Germinal center (tissue), 1 donor: Measurements from ENCODE around the gene HAGH.
A peak's percentile ranks its signal among the peaks of the same experiment; 100 is the strongest.

Source experiments
- DNase-seq: peaks from one replicate; pipeline ENCODE4 v3.0.0; 2012; ENCODE audit warnings: mixed read lengths, low spot score

The HAGH gene

DNA sequence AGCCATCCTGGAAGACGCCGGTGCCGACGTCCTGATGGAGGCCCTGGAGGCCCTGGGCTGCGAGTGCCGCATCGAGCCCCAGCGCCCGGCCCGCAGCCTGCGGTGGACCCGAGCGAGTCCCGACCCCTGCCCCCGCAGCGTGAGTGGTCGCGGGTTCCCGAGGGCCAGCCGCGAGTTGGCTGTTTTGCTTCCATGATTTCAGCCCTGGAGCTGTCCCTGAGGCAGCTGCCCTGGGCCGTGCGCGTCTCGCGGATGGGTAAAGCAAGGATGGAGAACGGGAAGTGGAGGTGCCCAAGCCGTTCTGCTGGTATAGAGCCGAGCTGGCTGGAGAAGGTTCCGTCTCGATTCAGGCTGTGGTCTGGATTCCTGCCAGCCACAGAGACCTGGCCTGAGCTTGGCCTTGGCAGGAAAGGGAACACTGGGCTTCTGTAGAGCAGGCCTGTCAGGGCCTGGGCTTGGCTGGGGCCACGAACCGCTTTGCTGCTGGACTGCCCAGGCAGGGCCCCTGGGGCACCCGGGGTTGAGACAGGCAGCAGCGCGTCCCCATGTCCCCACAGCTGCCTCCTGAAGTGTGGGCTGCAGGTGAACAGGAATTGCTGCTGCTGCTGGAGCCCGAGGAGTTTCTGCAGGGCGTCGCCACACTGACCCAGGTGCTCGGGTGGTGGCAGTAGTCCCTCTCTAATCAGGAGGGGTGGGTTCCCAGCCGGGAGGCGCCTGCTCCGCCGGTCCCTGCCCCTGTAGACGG is 52.8 kb downstream of the HAGH start:
- peak; percentile 59 for DNase-seq

DNA sequence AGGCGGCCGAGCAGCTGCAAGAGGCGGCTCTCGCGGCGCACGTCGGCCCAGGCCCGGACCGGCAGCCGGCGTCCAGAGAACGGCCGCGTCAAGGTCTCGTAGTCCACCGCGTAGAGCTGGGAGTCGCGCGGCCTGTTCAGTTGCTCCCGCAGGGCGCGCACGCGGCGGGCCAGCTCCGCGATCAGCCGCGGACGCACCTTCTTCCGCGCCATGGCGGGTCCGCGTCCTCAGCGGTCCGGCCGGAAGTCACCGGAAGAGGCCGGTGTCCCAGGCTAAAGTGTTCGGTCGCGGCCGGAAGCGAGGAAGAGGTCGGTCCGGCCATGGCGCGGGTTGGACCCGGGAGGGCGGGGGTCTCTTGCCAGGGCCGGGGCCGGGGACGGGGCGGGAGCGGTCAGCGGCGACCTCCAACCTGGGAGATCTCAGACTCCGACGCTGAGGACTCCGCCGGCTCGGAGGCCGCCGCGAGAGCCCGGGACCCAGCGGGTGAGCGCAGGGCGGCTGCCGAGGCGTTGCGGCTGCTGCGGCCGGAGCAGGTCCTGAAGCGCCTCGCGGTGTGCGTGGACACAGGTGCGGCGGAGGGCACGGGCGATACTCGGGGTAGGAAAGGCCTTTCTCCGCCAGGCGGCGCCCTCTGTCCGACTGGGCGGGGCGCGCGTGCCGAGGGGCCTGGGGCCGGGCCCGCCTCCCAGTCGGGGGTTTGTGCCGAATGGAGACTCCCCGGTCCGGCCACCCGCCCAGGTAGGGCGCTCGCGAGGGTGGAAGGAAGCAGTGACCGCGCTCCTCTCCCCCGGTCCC is 53.5 kb downstream of the HAGH start, which contains the start of gene MRPS34:
TSS of gene MRPS34 (minus strand) at position 227 of the 795 bp plus-strand sequence. CDS start at position 212, 15 bp downstream.
- DNase-seq, result peak; percentile 80

DNA sequence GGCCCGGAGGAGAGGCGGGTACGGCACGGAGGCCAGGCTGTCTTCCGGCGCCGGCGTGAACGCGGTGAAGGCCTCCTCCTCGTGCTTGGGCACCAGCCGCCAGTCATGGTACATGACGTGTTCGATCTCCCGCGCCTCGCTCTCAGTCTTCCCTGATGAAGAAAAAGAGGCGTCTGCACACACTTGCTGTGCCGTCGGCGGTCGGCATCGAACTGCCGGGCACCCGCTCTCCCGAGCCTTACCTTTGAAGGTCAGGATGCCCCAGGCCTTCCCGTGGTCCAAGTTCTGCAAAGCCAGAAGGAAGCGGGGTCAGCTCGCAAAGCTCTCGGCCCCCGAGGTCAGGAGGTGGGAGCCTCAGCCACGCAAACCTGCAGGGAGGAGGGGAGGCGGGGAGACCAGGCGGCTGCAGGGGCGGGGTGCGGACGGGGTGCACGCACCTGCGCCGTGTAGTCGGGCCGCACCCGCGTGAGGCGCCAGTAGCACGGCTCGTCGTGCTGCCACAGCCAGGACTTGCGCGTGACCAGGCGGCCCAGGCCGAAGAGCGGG is 54.2 kb downstream of the HAGH start, which contains the start of gene EME2:
TSS of gene EME2 (plus strand) at position 449 of the 546 bp plus-strand sequence. CDS start 418 bp downstream, outside the sequence.
- DNase-seq, result peak; percentile 35

DNA sequence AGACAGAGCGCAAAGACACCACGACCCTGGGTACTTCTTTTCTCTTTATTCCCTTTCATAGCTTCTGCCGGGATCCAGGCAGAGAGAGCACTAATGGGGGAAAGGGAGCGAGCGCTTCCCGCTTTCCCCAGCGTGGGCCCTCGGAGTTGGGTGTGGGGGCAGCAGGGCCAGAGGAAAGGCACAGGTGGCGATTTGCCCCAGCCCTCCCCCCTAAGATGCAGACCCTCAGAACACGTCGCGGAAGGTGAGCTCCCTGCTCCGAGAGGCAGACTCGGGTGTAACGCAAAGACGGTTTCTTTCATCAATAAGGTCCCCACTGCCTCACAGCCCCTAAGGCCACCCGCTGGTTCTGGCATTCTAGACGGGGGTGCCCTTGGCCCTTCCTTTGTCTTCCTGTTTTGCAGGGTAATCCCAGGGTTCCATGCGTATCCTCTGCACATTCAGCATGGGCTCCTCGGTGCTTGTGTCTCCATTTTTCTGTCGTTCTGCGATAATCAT is 54.7 kb downstream of the HAGH start:
- DNase-seq, result no peak

DNA sequence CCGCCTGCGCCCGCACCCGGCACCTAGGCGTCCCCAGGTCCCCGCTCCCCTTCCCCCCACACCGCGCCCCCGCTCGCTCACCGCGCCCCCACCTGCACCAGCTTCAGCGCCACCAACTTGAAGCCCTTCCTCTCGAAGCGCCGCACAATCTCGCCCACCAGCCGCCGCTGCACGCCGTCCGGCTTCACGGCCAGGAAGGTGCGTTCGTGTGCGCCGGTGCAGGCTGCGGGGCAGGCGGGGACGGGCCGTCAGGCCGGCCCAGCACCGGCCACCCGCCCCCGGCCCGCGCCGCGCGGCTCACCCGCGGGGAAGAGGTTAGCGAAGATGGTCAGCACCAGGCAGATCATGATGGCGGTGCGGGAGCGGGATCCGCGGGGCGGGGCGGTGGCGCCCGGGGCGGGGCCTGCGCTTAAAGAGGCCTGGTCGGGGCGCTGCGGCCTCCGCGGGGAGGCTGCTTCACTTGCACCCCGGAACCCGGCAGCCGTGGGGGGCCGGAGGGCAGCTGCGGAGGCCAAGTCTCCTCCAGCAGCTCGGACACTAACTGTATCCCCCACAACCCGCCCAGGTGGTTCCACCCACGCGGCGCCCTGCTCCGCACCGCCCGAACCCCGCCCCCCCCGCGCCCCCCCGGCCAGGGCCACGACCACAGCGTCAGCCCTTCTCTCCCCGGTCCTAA is 55.3 kb downstream of the HAGH start, which contains the start of gene NME3:
TSS of gene NME3 (minus strand) at position 356 of the 676 bp plus-strand sequence. CDS start at position 347, 9 bp downstream.
- DNase-seq, result peak; percentile 75

DNA sequence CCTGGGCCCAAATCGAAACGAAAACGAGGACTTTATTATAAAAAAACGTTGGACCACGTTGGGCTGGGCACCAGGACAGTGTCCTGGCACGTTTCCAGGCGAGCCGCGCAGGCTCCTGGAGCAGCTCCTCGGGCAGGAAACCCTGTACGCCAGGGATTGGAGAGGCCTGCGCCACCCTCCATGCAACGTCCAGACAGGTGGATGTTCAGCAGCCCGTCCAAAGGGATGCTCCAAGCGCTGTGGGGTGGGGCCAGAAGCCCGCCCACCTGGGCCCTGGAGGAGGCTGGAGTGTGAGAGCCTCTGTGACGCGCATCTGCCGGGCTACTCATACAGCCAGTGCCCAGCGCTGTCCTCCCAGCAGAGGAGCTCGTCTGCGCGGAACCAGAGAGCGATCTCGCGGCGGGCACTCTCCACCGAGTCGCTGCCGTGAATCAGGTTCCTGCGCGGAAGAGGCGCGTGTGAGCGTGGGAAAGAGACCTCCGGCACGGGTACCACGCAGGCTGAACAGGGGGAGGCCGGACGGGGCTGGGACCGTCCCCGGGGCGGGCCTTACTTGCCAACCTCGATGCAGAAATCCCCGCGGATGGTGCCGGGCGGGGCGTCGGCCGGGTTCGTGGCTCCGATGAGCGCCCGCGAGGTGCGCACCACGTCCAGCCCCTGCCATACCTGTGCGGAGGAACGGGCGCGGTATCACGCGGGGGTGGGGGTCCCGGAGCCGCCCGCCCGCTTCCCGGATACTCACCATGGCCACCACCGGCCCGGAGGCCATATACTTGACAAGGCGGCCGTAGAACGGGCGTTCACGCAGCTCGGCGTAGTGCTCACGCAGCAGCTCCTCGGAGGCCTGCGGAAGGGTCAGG is 56.1 kb downstream of the HAGH start:
- peak; percentile 43 for DNase-seq

DNA sequence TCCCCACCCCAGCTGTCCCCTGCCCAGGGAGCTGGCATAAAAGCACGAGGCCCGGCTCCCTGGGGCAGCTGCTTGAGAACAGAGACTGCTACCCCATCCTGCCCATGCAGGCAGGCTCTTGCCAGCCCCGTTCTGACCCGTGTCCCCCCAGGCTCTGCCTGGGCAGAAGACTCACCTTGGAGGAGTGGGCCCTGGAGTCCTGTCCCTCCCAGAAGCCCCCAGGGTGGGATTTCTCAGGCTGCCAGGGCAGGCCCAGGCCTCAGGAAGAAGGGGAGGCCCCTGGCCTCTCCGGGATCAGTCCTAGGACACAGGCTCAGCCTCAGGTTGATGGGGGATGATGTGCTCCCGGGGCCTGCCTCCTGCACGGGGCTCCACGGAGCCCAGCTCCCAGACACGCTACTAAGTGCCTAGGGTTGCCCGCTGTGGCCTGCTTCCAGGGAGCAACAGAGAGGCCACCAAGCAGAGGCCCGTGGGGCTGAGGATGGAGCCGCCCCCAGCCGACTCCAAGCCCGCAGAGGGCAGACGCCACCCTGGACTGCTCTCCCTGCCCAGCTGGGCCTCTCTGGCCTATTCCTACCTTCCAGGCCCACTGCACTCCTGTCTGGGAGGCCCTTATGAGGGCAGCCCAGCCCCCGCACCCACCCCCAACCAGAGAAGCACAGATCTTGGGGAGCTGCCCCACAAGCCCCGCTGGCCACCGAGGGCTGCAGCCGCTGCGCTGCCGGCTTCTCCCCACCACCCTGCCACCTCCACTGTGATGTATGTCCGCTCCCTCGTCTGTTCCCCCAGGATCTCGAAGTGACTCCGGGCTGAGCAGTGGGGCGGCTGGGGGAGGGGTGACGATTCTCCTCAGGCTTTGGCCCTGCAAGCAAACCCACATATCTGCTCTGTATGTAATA is 57.0 kb downstream of the HAGH start:
- no peak for DNase-seq

DNA sequence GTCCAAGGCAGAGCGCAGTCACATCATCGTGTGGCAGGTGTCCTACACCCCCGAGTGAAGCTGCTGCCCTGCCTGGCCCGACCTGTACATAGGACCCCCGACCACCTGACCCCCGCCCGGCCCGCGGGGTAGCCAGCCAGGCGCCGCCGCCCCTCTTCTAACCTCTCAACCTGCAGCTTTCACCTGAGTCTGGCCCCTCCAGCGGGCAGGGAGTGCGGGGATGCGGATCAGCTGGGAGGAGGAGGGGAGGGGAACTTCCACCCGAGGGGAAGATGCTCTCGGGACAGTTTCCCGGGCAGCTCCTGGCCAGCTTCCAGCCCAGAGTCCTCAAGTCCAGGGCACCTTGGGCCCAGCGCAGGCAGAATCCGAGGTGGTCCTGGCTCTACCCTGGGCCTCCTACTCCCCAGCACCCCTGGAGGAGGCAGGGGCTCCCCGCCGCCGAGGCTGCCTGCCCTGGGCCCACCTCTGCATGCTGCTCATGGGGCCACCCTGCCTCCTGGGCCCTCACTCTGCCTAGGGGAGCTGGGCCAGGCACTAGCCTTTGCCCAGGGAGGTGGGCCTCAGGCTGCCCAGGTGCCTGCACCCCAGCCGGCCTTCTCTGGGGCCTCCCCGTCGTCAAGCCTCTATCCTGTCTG is 57.7 kb downstream of the HAGH start:
- DNase-seq, result no peak

DNA sequence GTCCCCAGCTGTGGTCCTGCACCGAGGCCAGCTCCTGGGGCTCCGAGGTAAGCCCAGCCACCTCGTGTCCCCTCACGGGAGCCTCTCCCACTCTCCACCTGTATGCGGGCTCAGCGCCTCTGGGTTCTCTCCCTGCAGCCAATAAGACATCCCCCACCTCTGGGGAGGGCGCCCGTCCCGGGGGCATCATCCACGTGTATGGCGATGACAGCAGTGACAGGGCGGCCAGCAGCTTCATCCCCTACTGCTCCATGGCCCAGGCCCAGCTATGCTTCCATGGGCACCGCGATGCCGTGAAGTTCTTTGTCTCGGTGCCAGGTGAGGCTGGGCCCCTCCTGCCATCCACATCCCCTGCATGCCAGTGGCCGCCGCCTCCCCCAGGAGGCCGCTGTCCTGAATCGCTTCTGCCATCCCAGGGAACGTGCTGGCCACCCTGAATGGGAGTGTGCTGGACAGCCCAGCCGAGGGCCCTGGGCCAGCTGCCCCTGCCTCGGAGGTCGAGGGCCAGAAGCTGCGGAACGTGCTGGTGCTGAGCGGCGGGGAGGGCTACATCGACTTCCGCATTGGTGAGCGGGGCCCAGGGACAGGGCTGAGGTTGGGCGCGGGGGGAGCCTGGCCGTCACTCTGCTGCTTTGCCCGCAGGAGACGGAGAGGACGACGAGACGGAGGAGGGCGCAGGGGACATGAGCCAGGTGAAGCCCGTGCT is 58.4 kb downstream of the HAGH start:
- no peak for DNase-seq

DNA sequence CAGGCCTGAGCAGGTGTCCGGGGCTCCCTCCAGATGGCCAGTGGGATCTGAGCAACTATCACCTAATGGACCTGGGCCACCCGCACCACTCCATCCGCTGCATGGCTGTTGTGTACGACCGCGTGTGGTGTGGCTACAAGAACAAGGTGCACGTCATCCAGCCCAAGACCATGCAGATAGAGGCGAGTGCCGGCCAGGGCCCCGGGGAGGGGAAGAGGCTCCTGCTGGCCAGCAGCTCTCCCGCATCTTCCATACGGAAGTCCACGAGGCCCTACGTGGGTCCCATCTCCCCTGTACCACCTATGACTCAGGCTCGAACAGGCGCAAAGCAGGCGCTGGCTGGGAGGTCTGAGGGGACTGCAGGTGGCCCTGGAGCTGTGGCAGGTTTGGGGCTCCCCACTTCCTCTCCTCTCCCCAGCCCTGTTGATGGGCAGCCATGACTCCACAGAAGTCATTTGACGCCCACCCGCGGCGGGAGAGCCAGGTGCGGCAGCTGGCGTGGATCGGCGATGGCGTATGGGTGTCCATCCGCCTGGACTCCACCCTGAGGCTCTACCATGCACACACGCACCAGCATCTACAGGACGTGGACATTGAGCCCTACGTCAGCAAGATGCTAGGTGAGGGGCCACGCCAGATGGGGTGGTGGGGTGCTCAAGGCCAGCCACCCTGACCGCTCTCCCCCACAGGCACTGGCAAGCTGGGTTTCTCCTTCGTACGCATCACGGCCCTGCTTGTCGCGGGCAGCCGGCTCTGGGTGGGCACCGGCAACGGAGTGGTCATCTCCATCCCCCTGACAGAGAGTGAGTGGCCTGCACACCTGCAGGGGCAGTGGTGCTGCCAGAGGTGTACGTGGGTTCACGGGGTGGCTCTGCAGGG is 59.3 kb downstream of the HAGH start:
- DNase-seq, result no peak

DNA sequence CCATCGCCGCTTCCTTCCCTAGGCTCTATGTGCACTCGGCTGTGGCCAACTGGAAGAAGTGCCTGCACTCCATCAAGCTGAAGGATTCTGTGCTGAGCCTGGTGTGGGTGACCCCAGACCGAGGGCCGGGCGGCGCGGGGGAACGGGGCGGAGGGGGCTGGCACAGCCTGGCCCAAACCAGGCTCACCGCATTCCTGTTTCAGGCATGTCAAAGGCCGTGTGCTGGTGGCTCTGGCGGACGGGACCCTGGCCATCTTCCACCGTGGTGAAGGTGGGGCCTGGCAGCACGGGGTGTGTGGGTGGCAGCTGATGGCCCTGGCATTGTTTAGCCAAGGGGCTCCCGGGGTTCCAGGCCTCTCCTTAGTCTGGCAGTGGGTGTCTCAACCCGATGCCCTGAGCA is 59.9 kb downstream of the HAGH start:
- DNase-seq, result no peak

DNA sequence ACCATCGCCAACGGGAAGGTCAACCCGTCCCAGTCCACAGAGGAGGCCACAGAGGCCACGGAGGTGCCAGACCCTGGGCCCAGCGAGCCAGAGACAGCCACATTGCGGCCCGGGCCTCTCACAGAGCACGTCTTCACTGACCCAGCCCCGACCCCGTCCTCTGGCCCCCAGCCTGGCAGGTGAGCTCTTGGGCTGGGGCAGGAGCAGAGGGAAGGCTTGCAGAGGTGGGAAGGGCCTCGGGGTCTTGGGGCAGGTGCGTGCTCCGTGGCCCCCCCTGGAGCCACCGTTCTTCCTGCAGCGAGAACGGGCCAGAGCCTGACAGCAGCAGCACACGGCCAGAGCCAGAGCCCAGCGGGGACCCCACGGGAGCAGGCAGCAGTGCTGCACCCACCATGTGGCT is 60.4 kb downstream of the HAGH start:
- no peak for DNase-seq

DNA sequence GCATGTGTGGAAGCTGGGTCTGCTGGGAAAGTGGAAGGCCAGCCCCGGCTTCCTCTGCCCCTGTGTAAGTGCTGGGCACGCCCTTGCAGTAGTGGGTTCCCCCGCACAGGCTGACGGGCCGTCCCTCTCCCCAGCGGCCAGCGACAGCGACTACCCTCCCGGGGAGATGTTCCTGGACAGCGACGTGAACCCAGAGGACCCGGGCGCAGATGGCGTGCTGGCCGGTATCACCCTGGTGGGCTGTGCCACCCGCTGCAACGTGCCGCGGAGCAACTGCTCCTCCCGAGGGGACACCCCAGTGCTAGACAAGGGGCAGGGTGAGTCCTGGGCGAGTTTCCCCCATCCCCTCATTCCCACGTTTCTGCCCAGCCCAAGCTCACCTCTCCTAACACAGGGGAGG is 60.8 kb downstream of the HAGH start:
- DNase-seq, result no peak

DNA sequence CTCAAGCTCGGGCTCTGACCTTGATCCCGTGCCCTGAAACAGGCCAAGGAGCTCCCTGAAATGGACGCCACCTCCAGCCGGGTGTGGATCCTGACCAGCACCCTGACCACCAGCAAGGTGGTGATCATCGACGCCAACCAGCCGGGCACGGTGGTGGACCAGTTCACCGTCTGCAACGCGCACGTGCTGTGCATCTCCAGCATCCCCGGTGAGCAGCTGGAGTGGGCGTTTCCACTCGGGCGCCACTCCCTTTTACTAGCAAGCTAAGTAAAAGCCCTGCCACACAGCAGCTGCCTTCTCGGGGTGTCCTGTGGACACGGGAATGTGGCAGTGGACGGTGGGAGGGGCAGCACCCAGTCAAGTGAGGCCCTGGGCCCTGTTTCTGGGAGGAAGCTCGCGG is 61.7 kb downstream of the HAGH start:
- DNase-seq, result no peak

DNA sequence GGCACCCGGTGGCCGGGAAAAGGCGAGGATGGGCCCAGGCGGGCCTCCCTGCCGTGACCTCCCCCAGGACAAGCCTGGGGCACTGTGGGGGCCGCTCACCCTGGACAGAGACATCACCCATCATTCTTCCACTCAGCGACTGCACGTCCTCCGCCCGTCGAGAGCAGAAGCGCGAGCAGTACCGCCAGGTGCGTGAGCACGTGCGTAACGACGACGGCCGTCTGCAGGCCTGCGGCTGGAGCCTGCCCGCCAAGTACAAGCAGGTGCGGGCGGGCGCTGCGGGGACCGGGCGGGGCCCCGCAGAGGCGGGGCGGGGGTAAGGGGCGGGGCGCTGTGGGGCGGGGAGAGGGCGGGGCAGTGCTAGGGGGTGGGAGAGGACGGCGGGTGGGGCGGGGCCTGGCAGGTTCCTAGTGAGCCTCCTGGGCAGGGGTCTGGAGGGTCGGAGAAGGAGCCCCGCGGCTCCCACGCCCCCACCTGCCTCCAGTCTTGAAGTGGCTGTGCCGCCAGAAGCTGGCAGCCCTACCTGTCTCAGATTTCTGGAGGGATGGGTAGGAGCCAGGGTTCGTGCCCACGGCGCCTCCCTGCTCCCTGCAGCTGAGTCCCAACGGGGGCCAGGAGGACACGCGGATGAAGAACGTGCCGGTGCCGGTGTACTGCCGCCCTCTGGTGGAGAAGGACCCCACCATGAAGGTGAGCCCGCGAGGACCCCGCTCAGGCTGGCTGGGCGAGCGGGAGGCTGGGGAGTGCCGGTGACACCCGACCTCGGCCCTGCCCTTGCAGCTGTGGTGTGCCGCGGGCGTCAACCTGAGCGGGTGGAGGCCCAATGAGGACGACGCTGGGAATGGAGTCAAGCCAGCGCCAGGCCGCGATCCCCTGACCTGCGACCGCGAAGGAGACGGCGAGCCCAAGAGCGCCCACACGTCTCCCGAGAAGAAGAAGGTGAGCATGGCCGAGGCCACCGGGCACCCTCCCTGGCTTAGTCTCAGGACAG is 62.8 kb downstream of the HAGH start:
- no peak for DNase-seq

DNA sequence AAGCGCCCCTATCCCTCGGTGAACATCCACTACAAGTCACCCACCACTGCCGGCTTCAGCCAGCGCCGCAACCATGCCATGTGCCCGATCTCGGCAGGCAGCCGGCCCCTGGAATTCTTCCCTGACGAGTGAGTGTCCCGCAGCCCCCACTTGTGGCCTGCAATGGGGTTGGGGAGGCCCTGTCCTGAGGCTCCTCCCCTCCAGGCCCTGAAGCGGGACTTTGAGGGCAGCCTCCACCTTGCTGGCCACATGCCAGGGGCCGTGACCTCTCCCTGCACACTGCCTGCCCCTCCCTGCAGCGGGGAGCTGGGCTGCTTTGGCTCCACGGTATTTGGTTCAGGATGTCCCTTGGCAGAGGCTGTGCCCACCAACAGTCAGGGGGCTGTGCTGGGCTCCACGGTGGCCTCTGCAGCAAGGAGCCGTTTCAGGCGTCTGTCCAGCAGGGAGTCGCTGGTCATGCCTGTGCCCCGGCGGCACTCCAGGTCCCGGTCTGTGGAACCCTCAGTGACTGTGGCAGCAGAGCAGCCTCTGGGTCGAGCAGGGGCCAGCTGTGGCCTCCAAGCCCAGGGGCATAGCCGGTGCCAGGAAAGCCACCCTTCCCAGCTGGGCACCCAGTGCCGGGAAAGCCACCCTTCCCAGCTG is 63.6 kb downstream of the HAGH start:
- no peak for DNase-seq
